T-cell (primary cell): ENCODE measurements around the gene PTPRM. TPM values are rescaled to one million over a fixed set of nuclear protein-coding genes. Genes with fewer than 3 reads are reported as not detected.

Source experiments
- ATAC-seq, 4 experiments: fragments of 200-7000 bp in 3 of 4; fragments of 150-1000 bp in 1 of 4; cut with Tn5 transposase; replicated peaks in 1 of 4; 1 replicate in 3 of 4; 2 replicates in 1 of 4; pipeline ENCODE4 v1.10.0; 2021; ENCODE audit warnings: moderate library complexity in 3 of 4, mild to moderate bottlenecking in 2 of 4, moderate number of reproducible peaks in 1 of 4
- CTCF ChIA-PET, 2 donors: fragments of 300-600 bp; sonication (Branson Sonifier 250); formaldehyde crosslinking; loops; one replicate each; lab custom pipeline; 2022; ENCODE audit warnings: antibody characterized with exemption in 2 of 2; lab: Charles Lee
- POLR2A ChIA-PET, 2 donors: fragments of 300-600 bp; sonication (Branson Sonifier 250); formaldehyde crosslinking; loops; one replicate each; lab custom pipeline; 2022; ENCODE audit warnings: antibody characterized with exemption in 2 of 2; lab: Charles Lee
- DNase-seq, 35 experiments: peaks; one replicate each; pipeline versions ENCODE4 v3.0.0 to v3.0.0-alpha.2; 2013 to 2023
- H3K27ac ChIP-seq: one replicate; pipeline ENCODE4 v1.5.1; 2013; ENCODE audit warnings: low read length
- H3K27me3 ChIP-seq, 2 experiments: replicated peaks in 1 of 2; 1 replicate in 1 of 2; 2 replicates in 1 of 2; pipeline versions ENCODE4 v1.6.1 to v1.7.0; 2013; ENCODE audit warnings: low read length in 1 of 2, mixed read lengths in 1 of 2; ENCODE audit not compliant: control insufficient read depth in 2 of 2, insufficient read depth in 2 of 2; ENCODE audit errors: extremely low read depth in 1 of 2
- H3K36me3 ChIP-seq, 2 donors: 1 replicate in 1 of 2; 2 replicates in 1 of 2; pipeline versions ENCODE4 v1.6.1 to v1.7.0; 2013; ENCODE audit warnings: low read length in 1 of 2; ENCODE audit not compliant: control insufficient read depth in 2 of 2, insufficient read depth in 1 of 2; ENCODE audit errors: extremely low read depth in 1 of 2
- H3K4me1 ChIP-seq, 2 experiments: 1 replicate in 1 of 2; 2 replicates in 1 of 2; pipeline versions ENCODE4 v1.6.1 to v1.7.0; 2013; ENCODE audit warnings: low read length in 2 of 2, mixed read lengths in 1 of 2; ENCODE audit not compliant: insufficient read depth in 2 of 2, control insufficient read depth in 1 of 2; ENCODE audit errors: extremely low read depth in 1 of 2
- H3K4me3 ChIP-seq, 2 donors: 1 replicate in 1 of 2; 2 replicates in 1 of 2; pipeline versions ENCODE4 v1.5.1 to v1.7.0; 2013; ENCODE audit warnings: mild to moderate bottlenecking in 2 of 2, low read length in 1 of 2, moderate library complexity in 1 of 2; ENCODE audit not compliant: control insufficient read depth in 1 of 2; ENCODE audit errors: extremely low read depth in 1 of 2
- H3K9me3 ChIP-seq: 2 replicates; pipeline ENCODE4 v1.7.0; 2013
- H3K27ac Mint-ChIP-seq, 2 donors: one replicate each; pipeline ENCODE4 v1.8.0; 2020 to 2021; ENCODE audit warnings: mild to moderate bottlenecking in 2 of 2, mixed read lengths in 2 of 2
- H3K27me3 Mint-ChIP-seq, 2 donors: one replicate each; pipeline ENCODE4 v1.8.0; 2021 to 2022; ENCODE audit warnings: mixed read lengths in 2 of 2
- H3K36me3 Mint-ChIP-seq: one replicate; pipeline ENCODE4 v1.8.0; 2021; ENCODE audit warnings: mixed read lengths
- H3K4me1 Mint-ChIP-seq, 3 donors: one replicate each; pipeline ENCODE4 v1.8.0; 2020 to 2022; ENCODE audit warnings: mixed read lengths in 3 of 3, mild to moderate bottlenecking in 1 of 3
- H3K4me3 Mint-ChIP-seq, 3 donors: one replicate each; pipeline ENCODE4 v1.8.0; 2020 to 2022; ENCODE audit warnings: mild to moderate bottlenecking in 3 of 3, mixed read lengths in 3 of 3, moderate library complexity in 3 of 3
- H3K9me3 Mint-ChIP-seq, 3 donors: one replicate each; pipeline ENCODE4 v1.8.0; 2020 to 2022; ENCODE audit warnings: mixed read lengths in 3 of 3
- WGBS: methylation state at CpG from one replicate; pipeline ENCODE4 v1.1.5; 2013; ENCODE audit warnings: missing lambda C conversion rate; ENCODE audit not compliant: insufficient coverage; 5-methylcytosine and 5-hydroxymethylcytosine counted together
- total RNA-seq, 35 experiments: library from RNA in 6 of 35; stranded (reverse) in 6 of 35; fragments of 120-200 nt in 1 of 35; gene quantifications; one replicate each; pipeline versions ENCODE4 v1.2.1 to v1.2.4 and lab custom pipeline; 2013 to 2026

PTPRM gene
- total RNA-seq, 5 donors from 2014 or later (not counting 1 experiment from before 2014, with no cell fraction given), result 4.1 to 47.4 (median 7.1) TPM

GRCh38 chr18:8004792-8005191 lies 437.7 kb downstream of the PTPRM start:
- ATAC-seq (no peak), DNase-seq (no peak)
- Histone ChIP-seq H3K27me3 (no peaks in the 10 kb centered on the region), H3K27ac (no peak overlapping the region), H3K4me1 (no peaks in the 10 kb centered on the region), H3K9me3 (no peaks in the 10 kb centered on the region), H3K36me3 (no peaks in the 10 kb centered on the region), H3K4me3 (no peak overlapping the region)
- ChIA-PET CTCF (no interaction called here), POLR2A (no interaction called here)
- Mint-ChIP-seq H3K27ac (no peak overlapping the region), H3K4me3 (no peak overlapping the region), H3K9me3 (peaks cover 0 to 10% (median 0%) of the 10 kb centered on the region in 3 donors), H3K36me3 (no peaks in the 10 kb centered on the region), H3K27me3 (no peaks in the 10 kb centered on the region), H3K4me1 (no peaks in the 10 kb centered on the region)
- no CpG with 5 or more reads among the region's 3 CpGs for WGBS

GRCh38 chr18:8005870-8006569 lies 438.9 kb downstream of the PTPRM start:
- DNase-seq, result no peak
- ATAC-seq, result no peak
- H3K36me3 Mint-ChIP-seq, result no peaks in the 10 kb centered on the region
- peaks cover 0 to 10% (median 6%) of the 10 kb centered on the region in 3 donors for H3K9me3 Mint-ChIP-seq
- Histone ChIP-seq H3K9me3 (no peaks in the 10 kb centered on the region), H3K36me3 (no peaks in the 10 kb centered on the region), H3K4me3 (no peak overlapping the region), H3K27me3 (no peaks in the 10 kb centered on the region), H3K27ac (no peak overlapping the region), H3K4me1 (no peaks in the 10 kb centered on the region)
- H3K4me3 Mint-ChIP-seq, result no peak overlapping the region
- no peaks in the 10 kb centered on the region for H3K4me1 Mint-ChIP-seq
- POLR2A ChIA-PET, result no interaction called here
- no peak overlapping the region for H3K27ac Mint-ChIP-seq
- 100% methylated on average over 2 of the region's 7 CpGs for WGBS
- no peaks in the 10 kb centered on the region for H3K27me3 Mint-ChIP-seq
- CTCF ChIA-PET, result no interaction called here

- H3K9me3 Mint-ChIP-seq, result peaks cover 0 to 7% (median 6%) of the 10 kb centered on the region in 3 donors
- CTCF ChIA-PET, result no interaction called here
These were observed 439.9 kb downstream of the PTPRM start for GRCh38 chr18:8006979-8007378.

GRCh38 chr18:8008033-8008432 lies 440.9 kb downstream of the PTPRM start:
- ChIA-PET CTCF (no interaction called here), POLR2A (interaction anchor here in 1 of 2 donors (0.6 kb wide), 1 partner anchor 224 kb away, joined by 3 read pairs; no protein-coding TSS in a partner anchor)
- Mint-ChIP-seq H3K27me3 (no peaks in the 10 kb centered on the region), H3K9me3 (peaks cover 0 to 6% (median 4%) of the 10 kb centered on the region in 3 donors), H3K27ac (no peak overlapping the region), H3K36me3 (no peaks in the 10 kb centered on the region), H3K4me1 (no peaks in the 10 kb centered on the region), H3K4me3 (no peak overlapping the region)
- Histone ChIP-seq H3K36me3 (no peaks in the 10 kb centered on the region), H3K27ac (no peak overlapping the region), H3K4me3 (no peak overlapping the region), H3K27me3 (no peaks in the 10 kb centered on the region), H3K4me1 (no peaks in the 10 kb centered on the region), H3K9me3 (no peaks in the 10 kb centered on the region)
- DNase-seq (no peak), ATAC-seq (no peak)
- WGBS, result no CpG with 5 or more reads among the region's 4 CpGs

More at GRCh38 chr18:8006979-8007378, 439.9 kb downstream of the PTPRM start:
- H3K36me3 Mint-ChIP-seq, result no peaks in the 10 kb centered on the region
- Histone ChIP-seq H3K36me3 (no peaks in the 10 kb centered on the region), H3K27ac (no peak overlapping the region), H3K9me3 (no peaks in the 10 kb centered on the region), H3K4me3 (no peak overlapping the region), H3K27me3 (no peaks in the 10 kb centered on the region), H3K4me1 (no peaks in the 10 kb centered on the region)
- H3K4me3 Mint-ChIP-seq, result no peak overlapping the region
- H3K4me1 Mint-ChIP-seq, result no peaks in the 10 kb centered on the region
- POLR2A ChIA-PET, result no interaction called here
- H3K27ac Mint-ChIP-seq, result no peak overlapping the region
- no peaks in the 10 kb centered on the region for H3K27me3 Mint-ChIP-seq
- WGBS, result no CpG with 5 or more reads among the region's 3 CpGs
- no peak for ATAC-seq
- no peak for DNase-seq

- Mint-ChIP-seq H3K9me3 (peaks cover 3 to 6% (median 5%) of the 10 kb centered on the region in 3 donors), H3K4me3 (no peak overlapping the region), H3K27me3 (no peaks in the 10 kb centered on the region), H3K4me1 (no peaks in the 10 kb centered on the region), H3K36me3 (no peaks in the 10 kb centered on the region), H3K27ac (no peak overlapping the region)
- ATAC-seq (no peak), DNase-seq (no peak)
- H3K36me3 ChIP-seq, result no peaks in the 10 kb centered on the region
- H3K4me3 ChIP-seq, result no peak overlapping the region
- ChIA-PET CTCF (no interaction called here), POLR2A (no interaction called here)
- no peaks in the 10 kb centered on the region for H3K27me3 ChIP-seq
- no peaks in the 10 kb centered on the region for H3K9me3 ChIP-seq
- no CpG with 5 or more reads among the region's 1 CpG for WGBS
- no peaks in the 10 kb centered on the region for H3K4me1 ChIP-seq
- no peak overlapping the region for H3K27ac ChIP-seq
These were observed 444.2 kb downstream of the PTPRM start for GRCh38 chr18:8011361-8011760.

GRCh38 chr18:8011906-8012305 lies 444.8 kb downstream of the PTPRM start:
- H3K36me3 Mint-ChIP-seq, result no peaks in the 10 kb centered on the region
- Histone ChIP-seq H3K4me1 (no peaks in the 10 kb centered on the region), H3K27ac (no peak overlapping the region), H3K4me3 (no peak overlapping the region), H3K36me3 (no peaks in the 10 kb centered on the region), H3K9me3 (no peaks in the 10 kb centered on the region), H3K27me3 (no peaks in the 10 kb centered on the region)
- no CpG with 5 or more reads among the region's 4 CpGs for WGBS
- ATAC-seq, result no peak
- peaks cover 3 to 6% (median 5%) of the 10 kb centered on the region in 3 donors for H3K9me3 Mint-ChIP-seq
- no peak overlapping the region for H3K4me3 Mint-ChIP-seq
- H3K27ac Mint-ChIP-seq, result no peak overlapping the region
- CTCF ChIA-PET, result no interaction called here
- no peaks in the 10 kb centered on the region for H3K27me3 Mint-ChIP-seq
- DNase-seq, result no peak
- H3K4me1 Mint-ChIP-seq, result no peaks in the 10 kb centered on the region
- POLR2A ChIA-PET, result no interaction called here
